ENCODE data around the gene ATAD3C. TPM values are rescaled to one million over a fixed set of nuclear protein-coding genes. Genes with fewer than 3 reads are reported as not detected.
"Not testable (repeated sequence)": the region's sequence is repeated elsewhere in the genome, so short reads cannot be mapped to it uniquely, and the experiment has no call there.

ATAD3C gene
- total RNA-seq, 5 donors from 2014 or later (not counting 1 experiment from before 2014, with no cell fraction given) = 0.59 to 3.1 (median 1.4) TPM

- H3K27ac ChIP-seq (ENCODE audit: low read length); H3K9me3 Mint-ChIP-seq; H3K27me3 ChIP-seq (replicated peaks in 1 of 2; ENCODE audit: control insufficient read depth in 2 of 2, extremely low read depth in 1 of 2, insufficient read depth in 2 of 2, low read length in 1 of 2); H3K4me3 ChIP-seq (ENCODE audit: control insufficient read depth in 1 of 2, extremely low read depth in 1 of 2, low read length in 1 of 2); POLR2A ChIA-PET; H3K4me3 Mint-ChIP-seq; ATAC-seq (replicated peaks in 1 of 4); H3K9me3 ChIP-seq; H3K36me3 Mint-ChIP-seq; DNase-seq; H3K27me3 Mint-ChIP-seq; H3K27ac Mint-ChIP-seq: not testable (repeated sequence)
- H3K4me1 ChIP-seq (ENCODE audit: control insufficient read depth in 1 of 2, extremely low read depth in 1 of 2, insufficient read depth in 2 of 2, low read length in 2 of 2) = peaks cover 3 to 14% of the 10 kb centered on the region in 2 experiments
- WGBS (ENCODE audit: insufficient coverage) = 58% methylated on average over 7 of the region's 16 CpGs
- CTCF ChIA-PET = interaction anchor here in 1 of 2 donors (0.6 kb wide), 1 partner anchor 8 kb away, joined by 5 read pairs; no protein-coding TSS in a partner anchor
- peaks cover 7 to 18% (median 13%) of the 10 kb centered on the region in 3 donors for H3K4me1 Mint-ChIP-seq
- peaks cover 0 to 14% of the 10 kb centered on the region in 2 donors for H3K36me3 ChIP-seq (ENCODE audit: control insufficient read depth in 2 of 2, extremely low read depth in 1 of 2, insufficient read depth in 1 of 2, low read length in 1 of 2)
These were observed 64.9 kb downstream of the ATAD3C start for GRCh38 chr1:1514376-1514775.

- DNase-seq; H3K27ac Mint-ChIP-seq; ATAC-seq (replicated peaks in 1 of 4); POLR2A ChIA-PET; H3K9me3 Mint-ChIP-seq; H3K27ac ChIP-seq (ENCODE audit: low read length); H3K27me3 ChIP-seq (replicated peaks in 1 of 2; ENCODE audit: control insufficient read depth in 2 of 2, extremely low read depth in 1 of 2, insufficient read depth in 2 of 2, low read length in 1 of 2); H3K27me3 Mint-ChIP-seq; H3K9me3 ChIP-seq; H3K4me3 Mint-ChIP-seq; H3K4me1 Mint-ChIP-seq; H3K4me3 ChIP-seq (ENCODE audit: control insufficient read depth in 1 of 2, extremely low read depth in 1 of 2, low read length in 1 of 2); H3K4me1 ChIP-seq (ENCODE audit: control insufficient read depth in 1 of 2, extremely low read depth in 1 of 2, insufficient read depth in 2 of 2, low read length in 2 of 2); CTCF ChIA-PET; H3K36me3 Mint-ChIP-seq: not testable (repeated sequence)
- H3K36me3 ChIP-seq (ENCODE audit: control insufficient read depth in 2 of 2, extremely low read depth in 1 of 2, insufficient read depth in 1 of 2, low read length in 1 of 2) = peaks cover 0 to 17% of the 10 kb centered on the region in 2 donors
- 99% methylated on average over 9 of the region's 14 CpGs for WGBS (ENCODE audit: insufficient coverage)
These were observed 67.4 kb downstream of the ATAD3C start for GRCh38 chr1:1516923-1517322.

GRCh38 chr1:1517973-1518620 lies 68.6 kb downstream of the ATAD3C start:
- Mint-ChIP-seq H3K27me3 (no peaks in the 10 kb centered on the region), H3K36me3 (peaks cover 8% of the 10 kb centered on the region), H3K9me3 (no peaks in the 10 kb centered on the region), H3K4me3 (no peak overlapping the region), H3K4me1 (peaks cover 0 to 7% (median 6%) of the 10 kb centered on the region in 3 donors), H3K27ac (no peak overlapping the region)
- Histone ChIP-seq H3K27ac (ENCODE audit: low read length) (no peak overlapping the region), H3K36me3 (ENCODE audit: control insufficient read depth in 2 of 2, extremely low read depth in 1 of 2, insufficient read depth in 1 of 2, low read length in 1 of 2) (peaks cover 0 to 17% of the 10 kb centered on the region in 2 donors), H3K4me3 (ENCODE audit: control insufficient read depth in 1 of 2, extremely low read depth in 1 of 2, low read length in 1 of 2) (no peak overlapping the region), H3K27me3 (replicated peaks in 1 of 2; ENCODE audit: control insufficient read depth in 2 of 2, extremely low read depth in 1 of 2, insufficient read depth in 2 of 2, low read length in 1 of 2) (no peaks in the 10 kb centered on the region), H3K4me1 (ENCODE audit: control insufficient read depth in 1 of 2, extremely low read depth in 1 of 2, insufficient read depth in 2 of 2, low read length in 2 of 2) (peaks cover 0 to 4% of the 10 kb centered on the region in 2 experiments), H3K9me3 (no peaks in the 10 kb centered on the region)
- ChIA-PET CTCF (no interaction called here), POLR2A (no interaction called here)
- WGBS (ENCODE audit: insufficient coverage) = 97% methylated on average over 10 of the region's 28 CpGs
- DNase-seq (no peak), ATAC-seq (replicated peaks in 1 of 4) (no peak)

- H3K27me3 Mint-ChIP-seq; H3K27me3 ChIP-seq (replicated peaks in 1 of 2; ENCODE audit: control insufficient read depth in 2 of 2, extremely low read depth in 1 of 2, insufficient read depth in 2 of 2, low read length in 1 of 2); POLR2A ChIA-PET; ATAC-seq (replicated peaks in 1 of 4); H3K9me3 ChIP-seq; H3K4me1 ChIP-seq (ENCODE audit: control insufficient read depth in 1 of 2, extremely low read depth in 1 of 2, insufficient read depth in 2 of 2, low read length in 2 of 2); H3K27ac ChIP-seq (ENCODE audit: low read length); CTCF ChIA-PET; H3K9me3 Mint-ChIP-seq; H3K4me3 Mint-ChIP-seq; H3K4me3 ChIP-seq (ENCODE audit: control insufficient read depth in 1 of 2, extremely low read depth in 1 of 2, low read length in 1 of 2); DNase-seq; H3K4me1 Mint-ChIP-seq; H3K27ac Mint-ChIP-seq; H3K36me3 Mint-ChIP-seq: not testable (repeated sequence)
- 94% methylated on average over 6 of the region's 19 CpGs for WGBS (ENCODE audit: insufficient coverage)
- H3K36me3 ChIP-seq (ENCODE audit: control insufficient read depth in 2 of 2, extremely low read depth in 1 of 2, insufficient read depth in 1 of 2, low read length in 1 of 2) = peaks cover 5 to 18% of the 10 kb centered on the region in 2 donors
These were observed 69.1 kb downstream of the ATAD3C start for GRCh38 chr1:1518621-1519007.

Other genes with a start within 250 kb of the ATAD3C start
- gene TNFRSF18, start 243.1 kb upstream of the ATAD3C start, total RNA-seq = 10 to 100 TPM in 4 of 5 donors, 1 to 10 TPM in 1; 6.4 to 20.5 (median 13.3) TPM
- 10 to 100 TPM; 15.1 to 35.4 (median 17.8) TPM for gene TNFRSF4, start 235.5 kb upstream of the ATAD3C start, total RNA-seq
- 100 to 1,000 TPM in 4 of 5 donors, 10 to 100 TPM in 1; 98.6 to 151 (median 141) TPM for gene SDF4, start 217.7 kb upstream of the ATAD3C start, total RNA-seq
- 10 to 100 TPM in 4 of 5 donors, 1 to 10 TPM in 1; 10.0 to 30.4 (median 25.1) TPM for gene B3GALT6, start 217.5 kb upstream of the ATAD3C start, total RNA-seq
- gene C1QTNF12, start 203.0 kb upstream of the ATAD3C start, total RNA-seq = 1 to 10 TPM; 2.8 to 4.2 (median 4.0) TPM
- 10 to 100 TPM; 60.8 to 89.8 (median 83.6) TPM for gene UBE2J2, start 175.8 kb upstream of the ATAD3C start, total RNA-seq
- gene SCNN1D, start 169.3 kb upstream of the ATAD3C start, total RNA-seq = 10 to 100 TPM in 4 of 5 donors, 1 to 10 TPM in 1; 9.5 to 15.3 (median 11.1) TPM
- gene ACAP3, start 141.8 kb upstream of the ATAD3C start, total RNA-seq = 100 to 1,000 TPM in 2 of 5 donors, 10 to 100 TPM in 3; 63.0 to 107 (median 99.8) TPM
- gene PUSL1, start 141.1 kb upstream of the ATAD3C start, total RNA-seq = 10 to 100 TPM; 16.7 to 26.4 (median 22.6) TPM
- 100 to 1,000 TPM; 161 to 200 (median 182) TPM for gene INTS11, start 125.0 kb upstream of the ATAD3C start, total RNA-seq
- gene CPTP, start 124.9 kb upstream of the ATAD3C start, total RNA-seq = 10 to 100 TPM; 15.8 to 35.8 (median 29.9) TPM
- 1 to 10 TPM; 1.6 to 2.3 (median 2.1) TPM for gene TAS1R3, start 118.4 kb upstream of the ATAD3C start, total RNA-seq
- 10 to 100 TPM; 43.6 to 70.4 (median 64.9) TPM for gene DVL1, start 100.3 kb upstream of the ATAD3C start, total RNA-seq
- 1 to 10 TPM in 4 of 5 donors, under 1 TPM in 1; 0.99 to 6.8 (median 1.9) TPM for gene MXRA8, start 91.1 kb upstream of the ATAD3C start, total RNA-seq
- 10 to 100 TPM; 58.8 to 91.7 (median 86.0) TPM for gene AURKAIP1, start 74.5 kb upstream of the ATAD3C start, total RNA-seq
- gene CCNL2, start 50.4 kb upstream of the ATAD3C start, total RNA-seq = 100 to 1,000 TPM; 250 to 418 (median 376) TPM
- 100 to 1,000 TPM; 106 to 123 (median 114) TPM for gene MRPL20, start 42.4 kb upstream of the ATAD3C start, total RNA-seq
- under 1 TPM in 1 of 5 donors, not detected in 4; 0.20 TPM for gene ANKRD65, start 28.4 kb upstream of the ATAD3C start, total RNA-seq
- gene VWA1, start 14.0 kb upstream of the ATAD3C start, total RNA-seq = under 1 TPM in 3 of 5 donors, not detected in 2; 0.15 to 0.54 (median 0.26) TPM
- gene ATAD3B, start 22.1 kb downstream of the ATAD3C start, total RNA-seq = 10 to 100 TPM; 52.1 to 69.3 (median 57.2) TPM
- gene ATAD3A, start 62.5 kb downstream of the ATAD3C start, total RNA-seq = 10 to 100 TPM; 24.6 to 42.5 (median 31.1) TPM
- gene TMEM240, start 90.9 kb downstream of the ATAD3C start, total RNA-seq = 1 to 10 TPM; 1.0 to 3.1 (median 1.4) TPM
- 100 to 1,000 TPM; 112 to 135 (median 134) TPM for gene SSU72, start 125.2 kb downstream of the ATAD3C start, total RNA-seq
- 1 to 10 TPM; 2.1 to 6.3 (median 5.9) TPM for gene FNDC10, start 150.4 kb downstream of the ATAD3C start, total RNA-seq
- gene MIB2, start 165.8 kb downstream of the ATAD3C start, total RNA-seq = 100 to 1,000 TPM in 3 of 5 donors, 10 to 100 TPM in 2; 68.9 to 105 (median 103) TPM
- 10 to 100 TPM in 1 of 5 donors, 1 to 10 TPM in 4; 4.8 to 11.2 (median 6.8) TPM for gene MMP23B, start 182.5 kb downstream of the ATAD3C start, total RNA-seq
- gene CDK11B, start 209.3 kb downstream of the ATAD3C start, total RNA-seq = 10 to 100 TPM; 38.0 to 54.3 (median 43.7) TPM
- gene SLC35E2B, start 243.1 kb downstream of the ATAD3C start, total RNA-seq = 100 to 1,000 TPM in 3 of 5 donors, 10 to 100 TPM in 2; 77.7 to 202 (median 128) TPM